BE2C (cell line): Measurements from ENCODE around the gene NMUR2.

ENCODE experiments used
- DNase-seq: peaks from one replicate; pipeline ENCODE4 v3.0.0-alpha.2; 2020
- H3K27me3 ChIP-seq: fragments of 250-450 bp; sonication (Bioruptor Pico); 2 replicates; pipeline ENCODE4 v1.5.1; 2020; ENCODE audit warnings: mild to moderate bottlenecking
- H3K36me3 ChIP-seq: fragments of 250-450 bp; sonication (Bioruptor Pico); 2 replicates; pipeline ENCODE4 v1.5.1; 2020; ENCODE audit warnings: mild to moderate bottlenecking
- H3K4me1 ChIP-seq: fragments of 250-450 bp; sonication (Bioruptor Pico); 2 replicates; pipeline ENCODE4 v1.5.1; 2020
- H3K4me3 ChIP-seq: 2 replicates; pipeline ENCODE4 v1.5.1; 2011; ENCODE audit warnings: low read depth, low read length
- H3K9me3 ChIP-seq: fragments of 250-450 bp; sonication (Bioruptor Pico); 2 replicates; pipeline ENCODE4 v1.5.1; 2020
- CTCF ChIP-seq: IDR thresholded peaks from 2 replicates; pipeline ENCODE4 v1.5.1; 2012; ENCODE audit warnings: mild to moderate bottlenecking, low read depth, low read length

NMUR2 gene

GRCh38 chr5:152424501-152424900 is 19.4 kb upstream of the NMUR2 start:
- H3K27me3 ChIP-seq = no peaks in the 10 kb centered on the region
- no peak for DNase-seq
- no peaks in the 10 kb centered on the region; the same call in 1 of the 2 replicates for H3K9me3 ChIP-seq
- H3K36me3 ChIP-seq = no peaks in the 10 kb centered on the region
- no peaks in the 10 kb centered on the region for H3K4me1 ChIP-seq
- no peak for TF ChIP-seq CTCF
- no peak overlapping the region for H3K4me3 ChIP-seq

- Histone ChIP-seq H3K4me1 (no peaks in the 10 kb centered on the region), H3K27me3 (no peaks in the 10 kb centered on the region), H3K36me3 (no peaks in the 10 kb centered on the region), H3K9me3 (no peaks in the 10 kb centered on the region; the same call in 1 of the 2 replicates), H3K4me3 (no peak overlapping the region)
- TF ChIP-seq CTCF = no peak
- DNase-seq = no peak
Measured at GRCh38 chr5:152422081-152422480, 17.0 kb upstream of the NMUR2 start.

- no peak overlapping the region for H3K4me3 ChIP-seq
- no peaks in the 10 kb centered on the region for H3K27me3 ChIP-seq
- H3K36me3 ChIP-seq = no peaks in the 10 kb centered on the region
- H3K4me1 ChIP-seq = no peaks in the 10 kb centered on the region
- no peak for DNase-seq
- H3K9me3 ChIP-seq = no peaks in the 10 kb centered on the region
- TF ChIP-seq CTCF = no peak
Measured at GRCh38 chr5:152412129-152412528, 7.0 kb upstream of the NMUR2 start.

GRCh38 chr5:152406082-152406481 is 1.0 kb upstream of the NMUR2 start:
- H3K9me3 ChIP-seq = no peaks in the 10 kb centered on the region; the same call in 1 of the 2 replicates
- TF ChIP-seq CTCF = no peak
- no peak overlapping the region for H3K4me3 ChIP-seq
- no peaks in the 10 kb centered on the region for H3K27me3 ChIP-seq
- no peaks in the 10 kb centered on the region for H3K4me1 ChIP-seq
- no peaks in the 10 kb centered on the region for H3K36me3 ChIP-seq
- DNase-seq = no peak

GRCh38 chr5:152404494-152404893 is 585 bp downstream of the NMUR2 start:
- H3K4me1 ChIP-seq = no peaks in the 10 kb centered on the region
- DNase-seq = no peak
- H3K9me3 ChIP-seq = no peaks in the 10 kb centered on the region; the same call in 1 of the 2 replicates
- H3K27me3 ChIP-seq = no peaks in the 10 kb centered on the region
- no peak for TF ChIP-seq CTCF
- H3K36me3 ChIP-seq = no peaks in the 10 kb centered on the region
- no peak overlapping the region for H3K4me3 ChIP-seq

- no peak overlapping the region for H3K4me3 ChIP-seq
- no peaks in the 10 kb centered on the region; the same call in 1 of the 2 replicates for H3K9me3 ChIP-seq
- no peaks in the 10 kb centered on the region for H3K27me3 ChIP-seq
- no peak for TF ChIP-seq CTCF
- no peaks in the 10 kb centered on the region for H3K4me1 ChIP-seq
- DNase-seq = no peak
- H3K36me3 ChIP-seq = no peaks in the 10 kb centered on the region
Measured at GRCh38 chr5:152403046-152403445, 2.0 kb downstream of the NMUR2 start.
